AG04450 (cell line): Measurements from ENCODE around the gene CAPN9. TPM values are rescaled to one million over a fixed set of nuclear protein-coding genes. Genes with fewer than 3 reads are reported as not detected.

Source experiments
- CTCF ChIA-PET: fragments of 300-600, 350-600 bp; formaldehyde crosslinking; extraction: SDS; loops from one replicate; lab custom pipeline; 2022; ENCODE audit warnings: antibody characterized with exemption, inconsistent platforms; lab: Charles Lee
- POLR2A ChIA-PET: fragments of 350-600 bp; formaldehyde crosslinking; extraction: SDS; loops from one replicate; lab custom pipeline; 2021; ENCODE audit warnings: antibody characterized with exemption, inconsistent platforms; lab: Yijun Ruan, JAX
- DNase-seq: peaks from one replicate; pipeline ENCODE4 v3.0.0-alpha.2; 2011; ENCODE audit warnings: low read depth, low spot score
- H3K27ac ChIP-seq: one replicate; pipeline ENCODE4 v1.5.1; 2012; ENCODE audit warnings: low read depth, low read length, control low read depth
- H3K27me3 ChIP-seq: one replicate; pipeline ENCODE4 v1.6.0; 2012; ENCODE audit warnings: low read length; ENCODE audit not compliant: control insufficient read depth, insufficient read depth
- H3K4me3 ChIP-seq: 2 replicates; pipeline ENCODE4 v1.5.1; 2011; ENCODE audit warnings: mild to moderate bottlenecking, low read depth, low read length, control low read depth
- H3K9me3 ChIP-seq: 2 replicates; pipeline ENCODE4 v1.5.1; 2012; ENCODE audit warnings: low read length; ENCODE audit not compliant: control insufficient read depth, insufficient read depth
- polyA plus RNA-seq: library from polyadenylated mRNA; depleted of rRNA; stranded (reverse); fragments of >200 nt; gene quantifications from 2 replicates; pipeline ENCODE4 v1.2.3, GENCODE V29; 2011
- TF ChIP-seq, protein P1 (sequence below): IDR thresholded peaks from 2 replicates; pipeline ENCODE4 v1.5.1; 2011; ENCODE audit warnings: low read depth, low read length, control low read depth, inconsistent platforms

Gene CAPN9
- polyA plus RNA-seq, 1 experiment: 0.24 TPM

GRCh38 chr1:230827081-230827681 lies 80.0 kb downstream of the CAPN9 start:
- no peak for DNase-seq
- Histone ChIP-seq H3K27me3 (no peaks in the 10 kb centered on the region), H3K27ac (no peak overlapping the region), H3K4me3 (no peak overlapping the region), H3K9me3 (no peaks in the 10 kb centered on the region)
- ChIA-PET POLR2A (no interaction called here), CTCF (interaction anchor here (1.0 kb wide), 1 partner anchor 91 kb away, joined by 3 read pairs; no protein-coding TSS in a partner anchor)
- TF ChIP-seq, protein P1, sequence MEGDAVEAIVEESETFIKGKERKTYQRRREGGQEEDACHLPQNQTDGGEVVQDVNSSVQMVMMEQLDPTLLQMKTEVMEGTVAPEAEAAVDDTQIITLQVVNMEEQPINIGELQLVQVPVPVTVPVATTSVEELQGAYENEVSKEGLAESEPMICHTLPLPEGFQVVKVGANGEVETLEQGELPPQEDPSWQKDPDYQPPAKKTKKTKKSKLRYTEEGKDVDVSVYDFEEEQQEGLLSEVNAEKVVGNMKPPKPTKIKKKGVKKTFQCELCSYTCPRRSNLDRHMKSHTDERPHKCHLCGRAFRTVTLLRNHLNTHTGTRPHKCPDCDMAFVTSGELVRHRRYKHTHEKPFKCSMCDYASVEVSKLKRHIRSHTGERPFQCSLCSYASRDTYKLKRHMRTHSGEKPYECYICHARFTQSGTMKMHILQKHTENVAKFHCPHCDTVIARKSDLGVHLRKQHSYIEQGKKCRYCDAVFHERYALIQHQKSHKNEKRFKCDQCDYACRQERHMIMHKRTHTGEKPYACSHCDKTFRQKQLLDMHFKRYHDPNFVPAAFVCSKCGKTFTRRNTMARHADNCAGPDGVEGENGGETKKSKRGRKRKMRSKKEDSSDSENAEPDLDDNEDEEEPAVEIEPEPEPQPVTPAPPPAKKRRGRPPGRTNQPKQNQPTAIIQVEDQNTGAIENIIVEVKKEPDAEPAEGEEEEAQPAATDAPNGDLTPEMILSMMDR: no peak

DNA sequence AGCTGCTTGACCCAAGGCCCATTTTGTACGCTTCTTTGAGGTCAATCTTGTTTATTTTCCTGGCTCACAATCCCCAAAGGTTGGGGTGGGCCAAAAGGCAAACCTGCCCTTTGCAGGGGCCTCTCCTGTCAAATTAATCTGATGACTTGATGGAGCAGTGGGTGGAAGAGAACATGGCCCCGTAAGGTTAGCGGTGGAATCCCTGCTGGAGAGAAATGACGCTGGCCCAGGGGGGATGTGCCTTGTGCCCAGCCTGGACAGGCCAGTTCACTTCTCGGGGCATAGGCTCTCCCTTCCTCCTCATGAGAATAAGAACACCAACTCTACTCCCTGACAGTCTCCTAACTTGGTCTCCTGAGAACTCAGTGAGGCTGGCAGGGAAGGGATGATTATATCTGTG lies 80.6 kb downstream of the CAPN9 start:
- DNase-seq: no peak
- ChIA-PET CTCF (no interaction called here), POLR2A (no interaction called here)
- Histone ChIP-seq H3K9me3 (no peaks in the 10 kb centered on the region), H3K27me3 (no peaks in the 10 kb centered on the region), H3K27ac (no peak overlapping the region), H3K4me3 (no peak overlapping the region)
- TF ChIP-seq, protein P1: no peak

- ChIA-PET POLR2A (no interaction called here), CTCF (interaction anchor here (0.8 kb wide), 1 partner anchor 382 kb away, joined by 3 read pairs; no protein-coding TSS in a partner anchor)
- Histone ChIP-seq H3K4me3 (no peak overlapping the region), H3K9me3 (no peaks in the 10 kb centered on the region), H3K27ac (no peak overlapping the region), H3K27me3 (no peaks in the 10 kb centered on the region)
- TF ChIP-seq, protein P1: no peak
- DNase-seq: no peak
Observed at GRCh38 chr1:230828421-230828820, 81.2 kb downstream of the CAPN9 start.

- TF ChIP-seq, protein P1: no peak
- DNase-seq: no peak
- POLR2A ChIA-PET: interaction anchor here (0.6 kb wide), 1 partner anchor 12 kb away, joined by 3 read pairs; no protein-coding TSS in a partner anchor
- Histone ChIP-seq H3K4me3 (no peak overlapping the region), H3K27me3 (no peaks in the 10 kb centered on the region), H3K27ac (no peak overlapping the region), H3K9me3 (no peaks in the 10 kb centered on the region)
- CTCF ChIA-PET: interaction anchor here (0.8 kb wide), 1 partner anchor 34 kb away, joined by 4 read pairs; no protein-coding TSS in a partner anchor
Observed at GRCh38 chr1:230831771-230832170, 84.6 kb downstream of the CAPN9 start.

DNA sequence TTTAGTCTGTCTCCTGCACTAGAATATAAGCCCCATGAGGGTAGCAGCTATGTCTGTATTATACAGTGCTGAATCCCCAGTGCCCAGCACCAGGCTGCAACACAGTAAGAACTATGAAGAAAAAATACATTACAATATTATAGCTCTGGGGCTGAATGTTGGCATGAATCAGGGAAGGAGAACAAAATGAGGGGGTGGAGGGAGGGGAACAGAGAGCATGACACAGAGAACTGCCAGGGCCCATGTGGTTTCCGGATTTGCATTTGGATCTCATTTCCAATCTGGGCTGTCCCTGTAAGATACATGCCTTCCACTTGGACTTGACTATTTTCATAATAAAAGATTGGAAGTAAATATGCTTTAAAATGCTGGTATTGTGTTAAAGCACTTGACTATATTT lies 85.3 kb downstream of the CAPN9 start:
- ChIA-PET CTCF (no interaction called here), POLR2A (interaction anchor here (0.6 kb wide), 1 partner anchor 12 kb away, joined by 3 read pairs; no protein-coding TSS in a partner anchor)
- H3K9me3 ChIP-seq: no peaks in the 10 kb centered on the region
- TF ChIP-seq, protein P1: no peak
- H3K4me3 ChIP-seq: no peak overlapping the region
- H3K27me3 ChIP-seq: no peaks in the 10 kb centered on the region
- H3K27ac ChIP-seq: no peak overlapping the region
- DNase-seq: no peak
